Measurements from ENCODE around the gene EFEMP2.

The EFEMP2 gene

GRCh38 chr11:65866509-65867283 is 5.9 kb downstream of the EFEMP2 start:
- DNase-seq (ENCODE audit: low read depth in 3 of 3), result no peak

- DNase-seq (ENCODE audit: low read depth in 3 of 3), result no peak
These were observed 6.9 kb downstream of the EFEMP2 start for GRCh38 chr11:65865550-65866172.

GRCh38 chr11:65864706-65865471 is 7.7 kb downstream of the EFEMP2 start:
- no peak for DNase-seq (ENCODE audit: low read depth in 3 of 3)

- DNase-seq (ENCODE audit: low read depth in 3 of 3), result no peak
These were observed 8.5 kb downstream of the EFEMP2 start for GRCh38 chr11:65863889-65864705.

GRCh38 chr11:65862941-65863888 is 9.4 kb downstream of the EFEMP2 start:
- DNase-seq (ENCODE audit: low read depth in 3 of 3), result no peak

GRCh38 chr11:65862191-65862735 is 10.3 kb downstream of the EFEMP2 start:
- no peak for DNase-seq (ENCODE audit: low read depth in 3 of 3)

- DNase-seq (ENCODE audit: low read depth in 3 of 3), result no peak
These were observed 10.9 kb downstream of the EFEMP2 start for GRCh38 chr11:65861533-65862183.

GRCh38 chr11:65861165-65861505 is 11.5 kb downstream of the EFEMP2 start:
- no peak for DNase-seq (ENCODE audit: low read depth in 3 of 3)

- peak; percentile 89 to 93 (median 92) for DNase-seq (ENCODE audit: low read depth in 3 of 3)
These were observed 12.1 kb downstream of the EFEMP2 start, which contains the start of gene MUS81 for GRCh38 chr11:65860278-65861164. Gene MUS81, plus strand, starts transcription at chr11:65860433. Its CDS starts 321 bp downstream, at chr11:65860754.

GRCh38 chr11:65859812-65860277 is 12.8 kb downstream of the EFEMP2 start:
- no peak for DNase-seq (ENCODE audit: low read depth in 3 of 3)

GRCh38 chr11:65859095-65859811 is 13.3 kb downstream of the EFEMP2 start:
- DNase-seq (ENCODE audit: low read depth in 3 of 3), result peak; percentile 93 to 96 (median 95)

- no peak for DNase-seq (ENCODE audit: low read depth in 3 of 3)
These were observed 13.9 kb downstream of the EFEMP2 start for GRCh38 chr11:65858681-65859087.

GRCh38 chr11:65857853-65858680 is 14.5 kb downstream of the EFEMP2 start, which contains the start of gene CFL1:
Gene CFL1, minus strand, starts transcription at chr11:65858180. Its CDS starts 81 bp downstream, at chr11:65858099.
- DNase-seq (ENCODE audit: low read depth in 3 of 3), result peak; percentile 90 to 94 (median 94)

GRCh38 chr11:65857500-65857852 is 15.1 kb downstream of the EFEMP2 start:
- DNase-seq (ENCODE audit: low read depth in 3 of 3), result peak in 2 of 3 experiments; percentile 45 to 46

GRCh38 chr11:65856689-65857499 is 15.7 kb downstream of the EFEMP2 start:
- DNase-seq (ENCODE audit: low read depth in 3 of 3), result peak; percentile 66 to 74 (median 67)

- no peak for DNase-seq (ENCODE audit: low read depth in 3 of 3)
These were observed 16.7 kb downstream of the EFEMP2 start for GRCh38 chr11:65855927-65856363.
